HL-60 (cell line): ENCODE results near the gene LRRC32.

Source experiments
- DNase-seq, 2 experiments: peaks; one replicate each; pipeline ENCODE4 v3.0.0-alpha.2; 2010 to 2020; ENCODE audit warnings: low read depth in 1 of 2, low spot score in 1 of 2
- H3K27ac ChIP-seq: fragments of 250-450 bp; sonication (Bioruptor Pico); replicated peaks from 2 replicates; pipeline ENCODE4 v1.5.1; 2020; ENCODE audit warnings: mild to moderate bottlenecking, moderate library complexity
- H3K27me3 ChIP-seq: fragments of 250-450 bp; sonication (Bioruptor Pico); 2 replicates; pipeline ENCODE4 v1.5.1; 2021; ENCODE audit warnings: mild to moderate bottlenecking, moderate library complexity; ENCODE audit not compliant: insufficient read depth, poor library complexity, severe bottlenecking
- H3K4me3 ChIP-seq: replicated peaks from 2 replicates; pipeline ENCODE4 v1.5.1; 2011; ENCODE audit warnings: mild to moderate bottlenecking, control low read depth, low read length; ENCODE audit not compliant: insufficient read depth
- CTCF ChIP-seq: IDR thresholded peaks from one replicate; pipeline ENCODE4 v1.5.1; 2011; ENCODE audit warnings: low read length, control low read depth, inconsistent platforms; ENCODE audit not compliant: insufficient read depth
- GABPA ChIP-seq: IDR thresholded peaks from 2 replicates; pipeline ENCODE4 v1.6.1; 2012; ENCODE audit warnings: low read depth
- POLR2AphosphoS5 ChIP-seq: IDR thresholded peaks from 2 replicates; pipeline ENCODE4 v1.6.1; 2012; ENCODE audit warnings: low read depth
- REST ChIP-seq: IDR thresholded peaks from 2 replicates; pipeline ENCODE4 v1.6.1; 2012; ENCODE audit warnings: low read depth; ENCODE audit not compliant: insufficient replicate concordance
- SPI1 ChIP-seq: IDR thresholded peaks from 2 replicates; pipeline ENCODE4 v1.6.1; 2012; ENCODE audit warnings: low read depth, mild to moderate bottlenecking, borderline replicate concordance

LRRC32 gene

GRCh38 chr11:76701294-76702040 is 30.9 kb upstream of the LRRC32 start:
- TF ChIP-seq GABPA, result no peak
- TF ChIP-seq POLR2AphosphoS5, result no peak
- no peak for TF ChIP-seq CTCF
- TF ChIP-seq SPI1, result no peak
- no peak for TF ChIP-seq REST
- DNase-seq, result no peak
- Histone ChIP-seq H3K4me3 (no peak overlapping the region), H3K27me3 (no peaks in the 10 kb centered on the region), H3K27ac (no peak overlapping the region)

- Histone ChIP-seq H3K27me3 (no peaks in the 10 kb centered on the region), H3K27ac (no peak overlapping the region), H3K4me3 (no peak overlapping the region)
- TF ChIP-seq POLR2AphosphoS5 (no peak), CTCF (no peak), SPI1 (no peak), GABPA (no peak), REST (no peak)
- DNase-seq, result no peak
Measured at GRCh38 chr11:76700177-76701100, 29.9 kb upstream of the LRRC32 start.

GRCh38 chr11:76699451-76700091 is 29.0 kb upstream of the LRRC32 start:
- Histone ChIP-seq H3K27me3 (no peaks in the 10 kb centered on the region), H3K27ac (no peak overlapping the region), H3K4me3 (no peak overlapping the region)
- no peak for DNase-seq
- TF ChIP-seq GABPA (no peak), POLR2AphosphoS5 (no peak), REST (no peak), SPI1 (no peak), CTCF (no peak)
